ENCODE results near the gene PTDSS2. TPM values are rescaled to one million over a fixed set of nuclear protein-coding genes. Genes with fewer than 3 reads are reported as not detected.

The PTDSS2 gene
- total and polyA plus RNA-seq, 2 of the 4 experiments (the other 2 are of a cell fraction) = 23.5 to 26.6 TPM

DNA sequence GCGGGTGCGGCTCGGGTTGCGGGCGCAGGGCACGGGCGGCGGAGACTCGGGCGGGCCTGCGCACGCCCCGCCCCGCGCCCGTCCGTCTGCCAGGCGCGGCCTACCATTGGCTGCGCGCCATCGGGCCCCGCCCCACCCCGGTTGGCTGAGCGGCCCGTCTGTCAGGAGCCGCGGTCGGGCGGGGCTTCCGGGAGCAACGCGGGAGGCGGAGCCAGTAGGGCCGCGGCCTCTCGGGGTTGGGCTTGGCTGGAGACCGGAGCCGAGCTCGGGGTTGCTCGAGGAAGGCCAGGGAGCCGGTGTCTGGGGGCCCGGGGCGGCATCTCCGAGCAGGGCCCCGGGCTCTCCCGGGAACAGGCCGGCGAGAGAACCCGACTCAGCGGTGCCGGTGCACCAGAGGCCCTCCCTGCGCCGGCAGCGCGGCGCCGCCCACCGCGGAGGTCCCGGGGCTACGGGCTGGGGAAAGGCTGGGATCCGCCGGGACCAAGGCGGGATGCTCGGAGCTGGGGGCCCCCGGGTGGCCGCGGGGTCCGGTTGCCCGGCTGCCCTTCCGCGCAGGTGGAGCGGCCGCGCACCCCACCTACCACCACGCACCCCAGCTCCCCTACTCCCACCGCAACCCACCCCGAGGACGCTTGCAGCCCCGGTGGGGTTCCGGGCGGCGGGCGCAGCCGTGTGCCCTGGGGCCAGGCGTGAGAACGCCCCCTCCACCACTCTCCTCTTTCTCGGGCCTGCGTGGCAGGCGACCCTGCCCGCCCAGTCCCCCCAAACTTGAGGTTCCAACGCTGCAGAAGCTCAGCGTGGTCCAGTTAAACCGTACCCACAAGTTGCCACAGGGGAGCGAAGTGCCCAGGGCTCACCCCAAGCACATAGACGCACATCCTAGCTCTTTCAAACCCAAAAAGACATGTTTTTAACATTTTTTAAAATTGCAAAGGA is 85.7 kb downstream of the PTDSS2 start, which contains the start of gene HRAS:
Gene HRAS, minus strand, starts transcription at position 58 of the 936 bp plus-strand sequence.
- intact Hi-C loops (cut with micrococcal nuclease) (no loop called here), dilution Hi-C loops (cut with HindIII; ENCODE audit: low sequenced_read_pairs, unreplicated experiment) (no loop called here)
- no peak for TF ChIP-seq MAFK (IDR thresholded peaks at IDR 0.05; ENCODE audit: low read depth, low read length)
- TF ChIP-seq MXI1 (IDR thresholded peaks at IDR 0.05; ENCODE audit: borderline replicate concordance, low read depth, low read length) = no peak
- TF ChIP-seq RFX5 (IDR thresholded peaks at IDR 0.05; ENCODE audit: low read depth, low read length) = no peak
- no peak for TF ChIP-seq CHD1 (IDR thresholded peaks at IDR 0.05; ENCODE audit: low read depth, low read length)
- no peak for TF ChIP-seq CEBPB (IDR thresholded peaks at IDR 0.05; ENCODE audit: low read depth, low read length)
- no peak for TF ChIP-seq RCOR1 (IDR thresholded peaks at IDR 0.05; ENCODE audit: insufficient replicate concordance, low read length)
- TF ChIP-seq, protein P1, sequence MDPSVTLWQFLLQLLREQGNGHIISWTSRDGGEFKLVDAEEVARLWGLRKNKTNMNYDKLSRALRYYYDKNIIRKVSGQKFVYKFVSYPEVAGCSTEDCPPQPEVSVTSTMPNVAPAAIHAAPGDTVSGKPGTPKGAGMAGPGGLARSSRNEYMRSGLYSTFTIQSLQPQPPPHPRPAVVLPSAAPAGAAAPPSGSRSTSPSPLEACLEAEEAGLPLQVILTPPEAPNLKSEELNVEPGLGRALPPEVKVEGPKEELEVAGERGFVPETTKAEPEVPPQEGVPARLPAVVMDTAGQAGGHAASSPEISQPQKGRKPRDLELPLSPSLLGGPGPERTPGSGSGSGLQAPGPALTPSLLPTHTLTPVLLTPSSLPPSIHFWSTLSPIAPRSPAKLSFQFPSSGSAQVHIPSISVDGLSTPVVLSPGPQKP (IDR thresholded peaks at IDR 0.05; ENCODE audit: borderline replicate concordance, low read depth, low read length) = no peak
- no peak for TF ChIP-seq RAD21 (IDR thresholded peaks at IDR 0.05; ENCODE audit: low read length)
- TF ChIP-seq, protein P2, sequence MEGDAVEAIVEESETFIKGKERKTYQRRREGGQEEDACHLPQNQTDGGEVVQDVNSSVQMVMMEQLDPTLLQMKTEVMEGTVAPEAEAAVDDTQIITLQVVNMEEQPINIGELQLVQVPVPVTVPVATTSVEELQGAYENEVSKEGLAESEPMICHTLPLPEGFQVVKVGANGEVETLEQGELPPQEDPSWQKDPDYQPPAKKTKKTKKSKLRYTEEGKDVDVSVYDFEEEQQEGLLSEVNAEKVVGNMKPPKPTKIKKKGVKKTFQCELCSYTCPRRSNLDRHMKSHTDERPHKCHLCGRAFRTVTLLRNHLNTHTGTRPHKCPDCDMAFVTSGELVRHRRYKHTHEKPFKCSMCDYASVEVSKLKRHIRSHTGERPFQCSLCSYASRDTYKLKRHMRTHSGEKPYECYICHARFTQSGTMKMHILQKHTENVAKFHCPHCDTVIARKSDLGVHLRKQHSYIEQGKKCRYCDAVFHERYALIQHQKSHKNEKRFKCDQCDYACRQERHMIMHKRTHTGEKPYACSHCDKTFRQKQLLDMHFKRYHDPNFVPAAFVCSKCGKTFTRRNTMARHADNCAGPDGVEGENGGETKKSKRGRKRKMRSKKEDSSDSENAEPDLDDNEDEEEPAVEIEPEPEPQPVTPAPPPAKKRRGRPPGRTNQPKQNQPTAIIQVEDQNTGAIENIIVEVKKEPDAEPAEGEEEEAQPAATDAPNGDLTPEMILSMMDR (conservative IDR thresholded peaks at IDR 0.05; ENCODE audit: low read depth, low read length) = no peak
- TF ChIP-seq SMC3 (IDR thresholded peaks at IDR 0.05; ENCODE audit: low read depth, low read length) = no peak
- TF ChIP-seq, protein P3, sequence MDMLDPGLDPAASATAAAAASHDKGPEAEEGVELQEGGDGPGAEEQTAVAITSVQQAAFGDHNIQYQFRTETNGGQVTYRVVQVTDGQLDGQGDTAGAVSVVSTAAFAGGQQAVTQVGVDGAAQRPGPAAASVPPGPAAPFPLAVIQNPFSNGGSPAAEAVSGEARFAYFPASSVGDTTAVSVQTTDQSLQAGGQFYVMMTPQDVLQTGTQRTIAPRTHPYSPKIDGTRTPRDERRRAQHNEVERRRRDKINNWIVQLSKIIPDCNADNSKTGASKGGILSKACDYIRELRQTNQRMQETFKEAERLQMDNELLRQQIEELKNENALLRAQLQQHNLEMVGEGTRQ (IDR thresholded peaks at IDR 0.05; ENCODE audit: low read depth, low read length) = no peak
- peak; percentile 60 for TF ChIP-seq POLR2A (IDR thresholded peaks at IDR 0.05; ENCODE audit: low read depth, low read length)
- TF ChIP-seq NFE2L2 (IDR thresholded peaks at IDR 0.05; ENCODE audit: low read depth, low read length) = no peak

More for the DNA sequence above, 85.7 kb downstream of the PTDSS2 start, which contains the start of gene HRAS:
- POLR2A ChIA-PET (ENCODE audit: unreplicated experiment) = no interaction called here
- H4K8ac ChIP-seq (ENCODE audit: low read depth in 2 of 2, low read length in 2 of 2) = peak within 1 kb of the TSS; percentile 69 to 87
- no peak within 1 kb of the TSS for H4K5ac ChIP-seq (ENCODE audit: low read depth, low read length)
- H2BK120ac ChIP-seq (ENCODE audit: low read depth, low read length) = no peak within 1 kb of the TSS
- peak within 1 kb of the TSS; percentile 98 for H2AK9ac ChIP-seq (replicated peaks; ENCODE audit: low read depth, low read length, poor library complexity)
- H3K9me3 ChIP-seq (ENCODE audit: control insufficient read depth, insufficient read depth, low read length) = no peaks in the 10 kb centered on the region
- H2AFZ ChIP-seq (replicated peaks; ENCODE audit: low read length, poor library complexity) = peak within 1 kb of the TSS; percentile 87
- peak within 1 kb of the TSS; percentile 57 for H2BK5ac ChIP-seq (ENCODE audit: low read depth, low read length, poor library complexity, severe bottlenecking)
- H4K91ac ChIP-seq (ENCODE audit: insufficient read depth, low read depth, low read length) = no peak within 1 kb of the TSS; the same call in 1 of the 2 replicates
- peak within 1 kb of the TSS; percentile 22 for H3K23ac ChIP-seq (ENCODE audit: low read depth, low read length)
- H2BK20ac ChIP-seq (ENCODE audit: low read depth, low read length) = no peak within 1 kb of the TSS
- H3K4me2 ChIP-seq (ENCODE audit: low read depth, low read length) = peak within 1 kb of the TSS; percentile 91
- 4% methylated on average over 67 of the region's 97 CpGs; no CpG with 5 or more reads in 1 of the 2 experiments for WGBS, 2 experiments (ENCODE audit: extremely low coverage in 2 of 2, insufficient read length in 1 of 2)
- in situ Hi-C loops (cut with MboI; ENCODE audit: low sequenced_read_pairs) = no loop called here
- peaks cover 3 to 26% of the 10 kb centered on the region in 2 experiments; a peak in 3 of 4 replicates for H3K79me1 ChIP-seq (ENCODE audit: low read depth in 1 of 2, low read length in 2 of 2)
- H3K36me3 ChIP-seq (ENCODE audit: control insufficient read depth, insufficient read depth, low read length) = peaks cover 21% of the 10 kb centered on the region; the same call in 1 of the 2 replicates
- ATAC-seq (ENCODE audit: low read depth) (peak; percentile 93), DNase-seq (peak; percentile 90)
- peak within 1 kb of the TSS; percentile 79; the same call in 1 of the 2 replicates for H3K14ac ChIP-seq (replicated peaks; ENCODE audit: low read depth, low read length)
- H3K56ac ChIP-seq (ENCODE audit: extremely low read depth, insufficient read depth, low read length) = 0 out of 2 replicates have a peak within 1 kb of the TSS, but pooled peaks have one; percentile 51
- no peaks in the 10 kb centered on the region for H3K27me3 ChIP-seq (ENCODE audit: control insufficient read depth, insufficient read depth, low read length)
- H3K4me1 ChIP-seq (ENCODE audit: control insufficient read depth, insufficient read depth, low read length) = peaks cover 16% of the 10 kb centered on the region
- no peak within 1 kb of the TSS for H3K18ac ChIP-seq (ENCODE audit: low read depth, low read length)
- peak within 1 kb of the TSS; percentile 36 for H3K4ac ChIP-seq (ENCODE audit: low read depth, low read length)
- CTCF ChIA-PET = interaction anchor here (0.5 to 0.7 kb wide), 2 partner anchors 14 to 17 kb away, joined by 3 to 6 read pairs; no protein-coding TSS in a partner anchor
- no TSS peak for BruUV-seq (replicated peaks)
- H4K20me1 ChIP-seq (ENCODE audit: insufficient read depth, low read length) = peaks cover 16% of the 10 kb centered on the region
- peak within 1 kb of the TSS; percentile 95 for H3K4me3 ChIP-seq (ENCODE audit: insufficient read depth, low read depth, low read length)
- H3K27ac ChIP-seq (ENCODE audit: insufficient read depth, low read length) = peak within 1 kb of the TSS; percentile 71
- peak within 1 kb of the TSS; percentile 58; the same call in 1 of the 2 replicates for H2AK5ac ChIP-seq (ENCODE audit: low read depth, low read length)
- H2BK15ac ChIP-seq (ENCODE audit: low read depth, low read length) = no peak within 1 kb of the TSS; the same call in 2 of the 3 replicates
- peaks cover 3% of the 10 kb centered on the region; the same call in 1 of the 2 replicates for H3K9me1 ChIP-seq (ENCODE audit: insufficient read depth, low read length)
- peak within 1 kb of the TSS; percentile 75 for H3K9ac ChIP-seq (ENCODE audit: low read depth, low read length)
